ENCODE measurements around the gene TNFRSF1A.
A peak's percentile ranks its signal among the peaks of the same experiment; 100 is the strongest.

TNFRSF1A gene

GRCh38 chr12:6374028-6374785, 32.3 kb upstream of the TNFRSF1A start:
- DNase-seq = no peak

DNA sequence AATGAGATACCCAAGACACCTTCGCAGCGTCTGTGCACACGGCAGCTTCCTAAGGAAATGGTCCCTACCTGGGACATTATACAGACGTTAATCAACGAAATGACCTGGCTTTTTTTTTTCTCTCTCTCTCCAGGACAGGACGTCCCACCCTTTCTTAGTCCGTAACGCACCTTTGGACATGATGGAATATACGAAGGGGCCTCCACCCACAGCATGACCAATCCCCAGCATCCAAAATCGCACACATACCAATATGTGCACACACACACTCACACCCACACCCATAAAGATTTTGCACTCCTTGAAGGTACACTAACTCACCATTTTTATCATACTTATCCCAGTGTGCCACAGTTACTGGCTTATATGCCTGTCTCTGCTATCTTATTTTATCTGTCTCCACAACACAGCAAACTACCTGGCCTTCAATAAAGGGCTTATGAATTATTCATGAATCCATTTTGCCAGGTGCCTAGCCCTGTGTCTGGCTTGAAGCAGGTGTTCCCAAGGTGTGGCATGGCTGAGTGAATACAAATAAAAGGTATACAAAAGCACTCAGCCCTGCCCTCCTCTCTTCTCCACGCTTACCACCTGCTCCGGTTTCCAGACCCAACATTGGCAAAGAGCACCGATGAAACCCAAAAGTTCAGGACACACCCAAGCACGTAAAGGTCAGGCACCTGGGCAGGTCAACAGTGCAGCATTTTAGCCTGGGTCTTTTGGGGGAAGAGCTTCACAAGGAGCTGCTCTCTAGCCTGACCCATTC, 31.3 kb upstream of the TNFRSF1A start:
- DNase-seq = no peak

GRCh38 chr12:6372403-6373003, 30.6 kb upstream of the TNFRSF1A start:
- DNase-seq = peak in 2 of 3 donors; percentile 60 to 72

- no peak for DNase-seq
These were observed 29.3 kb upstream of the TNFRSF1A start for GRCh38 chr12:6370994-6371754.

GRCh38 chr12:6370576-6370935, 28.7 kb upstream of the TNFRSF1A start:
- no peak for DNase-seq

- no peak for DNase-seq
These were observed 28.2 kb upstream of the TNFRSF1A start for GRCh38 chr12:6369916-6370575.

DNA sequence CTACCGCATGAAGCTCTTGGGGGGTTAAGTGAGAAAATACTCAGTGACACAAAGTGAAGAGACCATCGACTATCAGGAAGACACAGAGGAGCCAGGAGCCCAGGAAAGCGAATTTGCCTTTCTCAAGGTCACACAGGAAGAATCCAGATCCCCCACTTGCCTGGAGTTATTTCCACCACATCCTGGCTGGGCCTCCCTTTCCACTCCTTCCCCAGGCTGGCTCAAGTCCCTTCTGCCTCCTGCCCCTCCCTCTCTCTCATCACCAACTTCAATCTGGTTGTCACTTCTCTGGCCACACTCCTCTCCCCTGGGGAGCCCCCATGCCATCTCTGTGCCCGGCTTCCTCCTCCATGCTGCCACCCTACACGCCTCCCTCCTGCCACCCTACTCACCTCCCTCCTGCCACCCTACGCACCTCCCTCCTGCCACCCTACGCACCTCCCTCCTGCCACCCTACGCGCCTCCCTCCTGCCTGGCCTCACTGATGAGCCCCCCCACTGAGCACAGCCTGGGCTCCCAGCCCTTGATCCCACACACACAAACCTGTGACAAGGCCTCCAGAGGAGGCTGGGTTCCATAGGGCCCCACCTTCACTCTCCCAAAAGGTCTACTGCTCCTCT, 27.1 kb upstream of the TNFRSF1A start:
- DNase-seq = no peak

DNA sequence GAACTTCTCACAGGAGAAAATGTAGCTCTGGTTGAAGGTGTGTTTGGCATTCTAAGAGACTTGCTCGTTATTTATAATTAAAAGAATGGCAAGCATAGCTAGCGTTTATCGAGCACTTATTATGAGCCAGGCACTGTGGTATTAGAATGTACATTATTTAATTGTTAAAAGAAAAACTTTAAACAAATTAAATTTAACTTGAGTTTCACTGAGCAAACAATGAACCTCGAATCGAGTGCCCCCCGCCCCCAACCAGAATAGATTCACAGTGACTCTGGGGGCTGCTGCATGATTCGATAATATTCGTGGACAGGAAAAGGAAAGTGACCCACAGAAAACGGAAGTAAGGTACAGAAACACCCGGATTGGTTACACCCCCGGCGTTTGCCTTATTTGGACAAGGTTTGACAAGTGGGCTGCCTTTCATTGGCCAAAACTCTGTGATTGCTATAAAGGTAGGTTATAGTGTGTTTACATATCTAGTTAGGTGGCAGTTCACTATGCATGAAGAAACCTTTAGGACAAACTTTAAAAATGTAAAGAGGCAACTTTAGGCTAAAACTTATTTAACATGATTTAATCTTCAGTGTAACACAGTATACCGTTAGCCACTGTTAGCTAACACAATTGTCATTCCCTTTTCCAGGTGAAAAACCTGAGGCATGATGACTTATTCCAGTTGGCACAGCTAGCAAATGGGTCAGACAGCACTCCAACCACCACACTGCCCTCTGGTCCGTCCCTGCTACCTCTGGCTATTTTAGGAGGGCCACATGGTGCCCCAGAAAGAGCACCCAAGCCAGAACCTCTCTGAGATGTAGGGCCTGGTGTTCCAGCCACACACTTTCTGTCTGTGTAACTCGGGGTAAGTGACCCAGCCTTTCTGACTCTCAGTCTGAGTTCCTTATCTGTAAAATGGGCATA, 26.4 kb upstream of the TNFRSF1A start:
- peak; percentile 67 to 78 (median 68) for DNase-seq

GRCh38 chr12:6367065-6367968, 25.4 kb upstream of the TNFRSF1A start:
- peak; percentile 68 to 75 (median 69) for DNase-seq

DNA sequence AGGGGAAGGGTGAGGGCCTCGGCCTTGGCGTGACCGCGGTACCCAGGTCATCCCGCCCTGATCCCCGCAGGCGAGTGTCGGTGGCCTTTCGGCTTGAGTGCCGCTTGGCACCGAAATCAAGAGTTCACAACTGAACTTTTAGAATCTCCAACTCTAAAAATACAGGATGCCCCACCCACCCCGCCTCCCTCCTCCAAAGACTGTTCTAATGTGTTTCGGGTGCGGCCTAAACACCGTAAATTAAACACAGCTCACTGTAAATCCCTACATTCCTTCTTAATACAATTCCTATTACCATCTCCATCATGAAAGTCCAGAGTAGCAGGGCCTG, 22.1 kb upstream of the TNFRSF1A start:
- no peak for DNase-seq

DNA sequence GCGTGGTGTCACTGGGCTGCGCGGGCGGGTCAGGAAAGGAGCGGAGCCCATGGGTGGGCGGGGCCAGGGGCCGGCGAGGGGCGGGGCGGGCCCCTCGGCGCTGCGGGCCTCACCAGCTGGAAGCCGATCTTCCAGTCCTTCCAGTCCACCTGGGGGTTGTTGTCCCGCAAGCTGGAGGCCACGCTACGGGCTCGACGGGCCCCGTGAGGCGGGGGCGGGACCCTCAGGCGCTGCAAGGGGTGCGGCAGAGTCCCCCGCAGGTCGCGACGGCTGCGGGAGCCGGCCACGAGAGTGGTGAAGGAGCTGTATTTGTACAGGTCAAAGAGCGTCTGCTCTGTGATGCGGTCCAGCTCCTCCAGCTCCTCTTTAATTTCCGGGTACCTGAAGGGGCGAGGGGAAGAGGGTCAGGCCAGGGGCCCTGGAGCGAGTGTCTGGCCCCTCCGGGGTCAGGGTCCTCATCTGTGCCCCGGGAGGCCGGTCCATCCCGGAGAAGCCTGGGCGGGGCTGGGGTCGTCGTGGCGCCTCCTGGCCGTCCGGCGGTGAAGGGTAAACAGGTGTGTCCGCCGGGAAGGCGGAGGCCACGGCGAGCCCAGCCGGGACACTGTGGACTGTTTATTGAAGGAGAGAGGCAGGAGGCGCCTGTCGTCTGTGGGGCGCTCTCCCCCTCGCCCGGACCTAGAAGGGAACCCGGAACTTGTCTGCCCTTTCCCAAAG, 21.6 kb upstream of the TNFRSF1A start:
- peak; percentile 80 to 95 (median 92) for DNase-seq

DNA sequence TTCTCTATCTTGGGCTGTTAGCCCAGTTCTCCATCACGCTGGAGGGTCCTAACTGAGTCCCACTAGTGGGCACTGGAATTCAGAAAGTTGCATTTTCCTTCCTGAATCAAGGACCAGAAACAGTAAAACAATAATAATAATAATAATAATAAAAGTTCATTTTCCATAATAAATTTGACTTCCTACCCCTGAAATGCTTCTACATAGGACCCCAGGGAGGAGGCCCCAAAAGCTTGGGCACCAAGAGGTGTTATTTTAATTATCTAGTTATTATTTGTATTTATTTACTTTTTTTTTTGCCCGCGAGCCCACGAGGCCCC, 21.1 kb upstream of the TNFRSF1A start:
- no peak for DNase-seq

DNA sequence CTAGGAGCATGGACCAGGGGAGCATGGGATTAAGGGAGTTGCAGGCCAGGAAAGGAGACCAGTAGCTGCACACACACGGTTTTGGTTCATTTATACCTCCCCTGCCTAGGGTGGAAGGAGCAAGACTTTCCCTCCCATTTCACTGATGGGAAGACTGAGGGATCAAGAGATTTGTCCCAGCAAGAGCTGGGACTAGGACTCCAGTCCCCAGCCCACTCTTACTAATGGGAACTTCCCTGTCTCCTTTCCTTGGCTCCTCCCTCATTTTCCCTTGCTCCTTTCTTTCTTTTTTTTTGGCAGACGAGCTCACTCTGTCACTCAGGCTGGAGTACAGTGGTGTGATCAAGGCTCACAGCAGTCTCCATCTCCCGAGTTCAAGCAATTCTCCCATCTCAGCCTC, 20.5 kb upstream of the TNFRSF1A start:
- no peak for DNase-seq

DNA sequence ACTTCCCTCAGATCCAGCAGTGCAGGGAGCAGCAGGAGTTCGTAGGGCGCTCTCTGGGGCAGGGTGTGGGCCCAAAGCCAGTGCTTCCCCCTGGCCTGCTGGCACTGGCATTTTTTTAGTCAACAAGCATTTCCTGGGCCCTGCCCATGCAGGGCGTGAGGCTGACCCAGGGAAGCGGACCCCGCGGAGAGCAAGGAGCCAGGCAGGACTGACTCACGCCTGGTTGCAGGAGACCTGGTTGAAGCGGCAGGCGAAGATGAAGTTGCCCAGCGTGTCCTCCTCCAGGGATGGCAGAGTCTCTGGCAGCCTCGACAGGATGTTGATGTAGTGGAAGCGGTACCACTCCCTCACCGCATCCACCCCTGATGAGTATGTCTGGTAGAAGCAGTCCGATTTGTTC, 20.0 kb upstream of the TNFRSF1A start:
- peak; percentile 69 to 78 (median 71) for DNase-seq

- no peak for DNase-seq
These were observed 19.0 kb upstream of the TNFRSF1A start for GRCh38 chr12:6360578-6361490.

GRCh38 chr12:6360080-6360571, 18.2 kb upstream of the TNFRSF1A start:
- DNase-seq = no peak

DNA sequence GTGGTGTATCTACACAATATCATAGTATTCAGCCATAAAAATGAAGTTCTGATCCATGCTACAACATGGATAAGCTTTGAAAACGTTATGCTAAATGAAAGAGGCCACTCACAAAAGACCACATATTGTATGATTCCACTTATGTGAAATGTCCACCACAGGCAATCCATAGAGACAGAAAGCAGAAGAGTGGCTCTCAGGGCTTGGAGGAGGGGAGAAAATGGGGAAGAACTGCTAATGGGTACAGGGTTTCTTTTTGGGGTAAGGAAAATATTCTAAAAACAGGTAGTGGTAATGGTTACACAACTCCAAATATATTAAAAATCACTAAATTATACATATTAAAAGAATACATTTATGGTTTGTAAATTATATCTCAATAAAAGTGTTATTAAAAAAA, 17.0 kb upstream of the TNFRSF1A start:
- peak; percentile 65 to 74 (median 68) for DNase-seq

- DNase-seq = no peak
These were observed 14.5 kb upstream of the TNFRSF1A start for GRCh38 chr12:6356374-6356820.

Data from suppressor macrophage treated with lipopolysaccharide for 1 hour (primary cell).